Right lobe of liver (tissue), 6 donors: Measurements from ENCODE around the gene SEMA3A. TPM values are rescaled to one million over a fixed set of nuclear protein-coding genes. Genes with fewer than 3 reads are reported as not detected.

Experiments used
- ATAC-seq, 4 donors: fragments of 200-7000 bp; cut with Tn5 transposase; one replicate each; pipeline ENCODE4 v1.9.1; 2020; ENCODE audit warnings: mild to moderate bottlenecking in 4 of 4, moderate library complexity in 4 of 4
- DNase-seq, 3 donors: peaks; one replicate each; pipeline ENCODE4 v3.0.0-alpha.2; 2020
- H3K27ac ChIP-seq, 3 donors: fragments of 200-600 bp; one replicate each; pipeline ENCODE4 v1.8.0; 2022
- H3K27me3 ChIP-seq, 2 donors: fragments of 200-600 bp; one replicate each; pipeline ENCODE4 v1.8.0; 2022
- H3K36me3 ChIP-seq, 4 donors: fragments of 200-600 bp; sonication (generic) in 1 of 4; one replicate each; pipeline versions ENCODE4 v1.5.1 to v1.8.0; 2017 to 2022; ENCODE audit warnings: control low read depth in 1 of 4
- H3K4me1 ChIP-seq, 4 donors: fragments of 200-600 bp; sonication (generic) in 1 of 4; one replicate each; pipeline versions ENCODE4 v1.5.1 to v1.8.0; 2017 to 2022; ENCODE audit warnings: control low read depth in 1 of 4
- H3K4me3 ChIP-seq, 3 donors: fragments of 200-600 bp; one replicate each; pipeline ENCODE4 v1.8.0; 2022
- H3K9me3 ChIP-seq, 4 donors: fragments of 200-600 bp; sonication (generic) in 1 of 4; one replicate each; pipeline versions ENCODE4 v1.5.1 to v1.8.0; 2017 to 2022; ENCODE audit warnings: control low read depth in 1 of 4
- CTCF ChIP-seq, 4 donors: fragments of 200-600 bp in 3 of 4; fragments of 450-650 bp in 1 of 4; IDR thresholded peaks; one replicate each; pipeline versions ENCODE4 v1.5.1 to v1.8.0; 2016 to 2022; ENCODE audit warnings: antibody characterized with exemption in 4 of 4, mild to moderate bottlenecking in 2 of 4
- POLR2A ChIP-seq: fragments of 450-650 bp; IDR thresholded peaks from one replicate; pipeline ENCODE4 v1.6.1; 2017; ENCODE audit warnings: antibody characterized with exemption, mild to moderate bottlenecking
- WGBS: methylation state at CpG from one replicate; pipeline ENCODE4 v1.1.6; 2018; ENCODE audit warnings: low coverage, low lambda C conversion rate; ENCODE audit not compliant: insufficient coverage; ENCODE audit errors: missing lambda C conversion rate; 5-methylcytosine and 5-hydroxymethylcytosine counted together
- intact Hi-C, 2 donors: fragments of 100-400 bp; cut with DNase I; formaldehyde crosslinking; loops; one replicate each; pipeline versions ENCODE4 v1.11.2 to v1.14.1; 2022
- total RNA-seq, 6 experiments: library from RNA; depleted of rRNA in 2 of 6; stranded (reverse); fragments of >200 nt in 2 of 6; fragmentation: NEBNext Ultra II Directional in 3 of 6; extraction: Animal tissue kit (Norgen Biotek cat#: 25700) in 3 of 6; gene quantifications; one replicate each; pipeline versions ENCODE4 v1.1.0 to v1.2.4, GENCODE V29; 2016 to 2023
- donor health status: DM: no; HTN: yes; CAD: no.
- donor health status: DM: no; HTN: no; CAD: no.
- donor health status: DM: no; HTN: no; CAD: no.
- donor health status: DM: no; HTN: yes; CAD: no.
- donor health status: DM: no; HTN: yes; CAD: no.

SEMA3A gene
- total RNA-seq, 6 experiments from 2014 or later: 0.12 to 0.57 (median 0.29) TPM; not detected in 1

- DNase-seq (no peak), ATAC-seq (no peak)
- Histone ChIP-seq H3K36me3 (no peaks in the 10 kb centered on the region), H3K27ac (no peak overlapping the region), H3K27me3 (no peaks in the 10 kb centered on the region), H3K9me3 (no peaks in the 10 kb centered on the region), H3K4me1 (no peaks in the 10 kb centered on the region), H3K4me3 (no peak overlapping the region)
- TF ChIP-seq CTCF (IDR thresholded peaks at IDR 0.05) (no peak), POLR2A (no peak)
- intact Hi-C loops: no loop called here
Measured at GRCh38 chr7:84039432-84039831, 155.2 kb downstream of the SEMA3A start.

- Histone ChIP-seq H3K9me3 (no peaks in the 10 kb centered on the region), H3K27ac (no peak overlapping the region), H3K27me3 (no peaks in the 10 kb centered on the region), H3K4me1 (no peaks in the 10 kb centered on the region), H3K4me3 (no peak overlapping the region), H3K36me3 (no peaks in the 10 kb centered on the region)
- ATAC-seq: no peak
- DNase-seq: no peak
- 59% methylated on average over 3 of the region's 3 CpGs for whole genome bisulfite sequencing
- intact Hi-C loops: no loop called here
- no peak for TF ChIP-seq POLR2A
- no peak for TF ChIP-seq CTCF (IDR thresholded peaks at IDR 0.05)
Measured at GRCh38 chr7:84027678-84028077, 166.9 kb downstream of the SEMA3A start.

GRCh38 chr7:84025332-84025927 lies 169.2 kb downstream of the SEMA3A start:
- WGBS: 35% methylated on average over 3 of the region's 3 CpGs
- intact Hi-C loops: no loop called here
- Histone ChIP-seq H3K36me3 (no peaks in the 10 kb centered on the region), H3K9me3 (no peaks in the 10 kb centered on the region), H3K4me1 (no peaks in the 10 kb centered on the region), H3K27ac (no peak overlapping the region), H3K27me3 (no peaks in the 10 kb centered on the region), H3K4me3 (no peak overlapping the region)
- ATAC-seq (no peak), DNase-seq (no peak)
- TF ChIP-seq CTCF (IDR thresholded peaks at IDR 0.05) (no peak), POLR2A (no peak)

GRCh38 chr7:84022684-84023308 lies 171.8 kb downstream of the SEMA3A start:
- no peaks in the 10 kb centered on the region for H3K9me3 ChIP-seq
- H3K4me1 ChIP-seq: no peaks in the 10 kb centered on the region
- no peak overlapping the region for H3K27ac ChIP-seq
- WGBS: 55% methylated on average over 5 of the region's 5 CpGs
- ATAC-seq: no peak
- no peak overlapping the region for H3K4me3 ChIP-seq
- TF ChIP-seq POLR2A: no peak
- TF ChIP-seq CTCF (IDR thresholded peaks at IDR 0.05): no peak
- H3K36me3 ChIP-seq: no peaks in the 10 kb centered on the region
- intact Hi-C loops: no loop called here
- DNase-seq: no peak
- no peaks in the 10 kb centered on the region for H3K27me3 ChIP-seq
